ENCODE measurements around the gene REPIN1. TPM values are rescaled to one million over a fixed set of nuclear protein-coding genes. Genes with fewer than 3 reads are reported as not detected.
A peak's percentile ranks its signal among the peaks of the same experiment; 100 is the strongest.

Gene REPIN1
- total RNA-seq, 4 donors from 2014 or later, result 47.8 to 71.4 (median 63.9) TPM

- DNase-seq (ENCODE audit: low spot score in 2 of 2), result peak in 1 of 2 donors; percentile 76
- no peak for TF ChIP-seq CTCF (IDR thresholded peaks at IDR 0.05)
- no peak for TF ChIP-seq POLR2A (IDR thresholded peaks at IDR 0.05)
- intact Hi-C loops (cut with DNase I; ENCODE audit: low total_unique reads), result no loop called here
- H3K4me3 ChIP-seq (ENCODE audit: low read depth, poor library complexity, severe bottlenecking), result no peak overlapping the region
- WGBS, 2 donors, result 78 to 87% methylated on average over 15 of the region's 15 CpGs
Measured at GRCh38 chr7:150400788-150401423, 32.3 kb downstream of the REPIN1 start.

GRCh38 chr7:150401424-150401790, 32.8 kb downstream of the REPIN1 start:
- intact Hi-C loops (cut with DNase I; ENCODE audit: low total_unique reads), result no loop called here
- no peak for DNase-seq (ENCODE audit: low spot score in 2 of 2)
- WGBS, 2 donors, result 90 to 100% methylated on average over 1 of the region's 1 CpG
- no peak overlapping the region for H3K4me3 ChIP-seq (ENCODE audit: low read depth, poor library complexity, severe bottlenecking)
- no peak for TF ChIP-seq POLR2A (IDR thresholded peaks at IDR 0.05)
- TF ChIP-seq CTCF (IDR thresholded peaks at IDR 0.05), result no peak

DNA sequence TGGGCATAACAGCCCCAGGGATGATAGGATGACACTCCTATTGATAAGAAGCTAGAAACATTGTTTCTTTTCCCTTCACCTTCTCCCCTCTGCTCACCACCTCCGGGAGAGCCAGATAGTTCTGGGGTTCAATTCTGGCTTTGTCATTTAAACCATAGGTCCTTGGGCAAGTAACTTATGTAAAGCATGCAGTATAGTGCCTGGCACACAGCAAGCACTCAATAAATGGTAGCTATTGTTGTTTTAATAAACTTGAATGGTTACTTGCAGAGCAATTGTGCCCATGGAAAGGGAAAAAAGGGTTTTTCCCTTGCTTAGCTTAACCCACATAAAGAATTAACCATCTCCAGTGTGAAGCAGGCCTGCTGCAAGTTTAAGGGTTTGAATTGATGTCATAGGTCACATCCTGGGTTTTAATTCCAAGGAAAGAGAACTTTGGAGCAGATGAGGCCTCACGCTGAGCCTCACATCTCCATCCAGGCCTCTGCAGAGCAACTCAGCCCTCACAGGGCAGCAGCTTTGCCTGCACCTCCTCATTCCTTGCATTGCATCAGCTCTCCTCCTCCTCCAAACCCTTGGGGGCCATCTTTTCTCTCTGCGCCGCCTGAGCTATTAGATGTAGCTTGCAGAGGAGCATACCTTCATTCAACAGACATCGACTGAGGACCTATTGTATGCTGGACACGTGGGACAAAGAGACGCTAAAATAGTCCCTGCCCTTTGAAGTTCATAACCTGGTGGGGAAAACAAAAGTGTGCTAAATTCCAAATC, 33.4 kb downstream of the REPIN1 start:
- intact Hi-C loops (cut with DNase I; ENCODE audit: low total_unique reads), result no loop called here

GRCh38 chr7:150402671-150403321, 34.2 kb downstream of the REPIN1 start:
- 87 to 90% methylated on average over 12 to 13 of the region's 13 CpGs for WGBS, 2 donors
- DNase-seq (ENCODE audit: low spot score in 2 of 2), result peak in 1 of 2 donors; percentile 73
- TF ChIP-seq POLR2A (IDR thresholded peaks at IDR 0.05) (no peak), CTCF (IDR thresholded peaks at IDR 0.05) (no peak)
- no peak overlapping the region for H3K4me3 ChIP-seq (ENCODE audit: low read depth, poor library complexity, severe bottlenecking)
- intact Hi-C loops (cut with DNase I; ENCODE audit: low total_unique reads), result no loop called here

More for the DNA sequence above, 33.4 kb downstream of the REPIN1 start:
- no peak for TF ChIP-seq POLR2A (IDR thresholded peaks at IDR 0.05)
- no peak for TF ChIP-seq CTCF (IDR thresholded peaks at IDR 0.05)
- no peak overlapping the region for H3K4me3 ChIP-seq (ENCODE audit: low read depth, poor library complexity, severe bottlenecking)
- no peak for DNase-seq (ENCODE audit: low spot score in 2 of 2)
- 78 to 84% methylated on average over 7 of the region's 7 CpGs for WGBS, 2 donors

- no peak overlapping the region for H3K4me3 ChIP-seq (ENCODE audit: low read depth, poor library complexity, severe bottlenecking)
- WGBS, 2 donors, result 86 to 88% methylated on average over 13 of the region's 13 CpGs
- peak in 1 of 2 donors; percentile 85 for DNase-seq (ENCODE audit: low spot score in 2 of 2)
- intact Hi-C loops (cut with DNase I; ENCODE audit: low total_unique reads), result no loop called here
- TF ChIP-seq CTCF (IDR thresholded peaks at IDR 0.05) (no peak), POLR2A (IDR thresholded peaks at IDR 0.05) (no peak)
Measured at GRCh38 chr7:150403376-150404171, 35.0 kb downstream of the REPIN1 start.
